NCI-H345 (cell line): ENCODE measurements around the gene TGFBI.
A peak's percentile ranks its signal among the peaks of the same experiment; 100 is the strongest.

Experiments
- DNase-seq: peaks from one replicate; lab custom pipeline; 2025; lab: John Stamatoyannopoulos, UW

TGFBI gene

DNA sequence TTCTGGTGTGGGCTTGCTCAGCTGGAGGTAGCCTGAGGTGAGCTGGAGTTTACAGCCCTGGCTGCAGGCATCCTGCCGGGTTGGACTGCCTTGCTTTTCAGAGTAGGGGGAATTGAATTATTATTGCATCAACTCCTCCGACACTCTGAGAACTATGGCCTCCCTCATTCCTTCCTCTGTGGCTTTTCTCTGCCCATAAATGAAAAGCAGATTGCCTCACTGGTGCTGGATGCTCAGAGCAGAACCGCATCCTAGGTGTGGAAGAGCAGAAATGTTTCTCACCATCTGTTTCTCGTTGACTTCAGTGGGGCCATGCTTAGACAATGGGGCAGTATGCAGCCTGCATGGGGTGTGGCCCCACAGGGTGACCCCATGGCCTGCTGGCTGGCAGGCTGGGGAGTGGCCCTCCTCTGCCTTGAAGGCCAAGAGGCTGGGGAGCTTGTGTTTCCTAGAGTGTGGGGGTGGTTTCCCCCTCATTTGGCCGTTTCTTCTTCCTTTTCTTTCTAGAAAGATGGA lies 27.3 kb upstream of the TGFBI start:
- no peak for DNase-seq

GRCh38 chr5:136004436-136004835 lies 24.4 kb upstream of the TGFBI start:
- no peak for DNase-seq

- no peak for DNase-seq
These were observed 23.3 kb upstream of the TGFBI start for GRCh38 chr5:136005476-136005875.

DNA sequence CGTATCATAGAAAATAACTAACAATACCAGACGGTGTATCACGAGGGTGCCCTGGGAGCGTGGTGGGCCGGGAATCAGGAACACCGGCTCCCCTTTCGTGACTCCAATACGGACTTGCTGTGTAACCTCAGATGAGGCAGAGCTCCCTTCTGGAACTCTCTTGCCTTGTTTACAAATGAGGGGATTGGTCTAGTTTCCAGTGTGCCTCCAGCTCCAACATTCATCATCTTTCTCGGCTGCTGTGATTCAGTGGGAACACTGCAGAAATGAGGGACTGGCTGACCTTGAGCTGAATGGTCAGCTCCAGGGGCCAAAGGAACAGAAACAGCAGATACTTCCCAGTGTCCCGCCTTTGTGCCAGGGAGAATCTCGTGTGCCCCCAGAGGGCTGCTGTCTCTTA lies 22.6 kb upstream of the TGFBI start:
- DNase-seq, result no peak

GRCh38 chr5:136006761-136007251 lies 22.0 kb upstream of the TGFBI start:
- DNase-seq, result no peak

DNA sequence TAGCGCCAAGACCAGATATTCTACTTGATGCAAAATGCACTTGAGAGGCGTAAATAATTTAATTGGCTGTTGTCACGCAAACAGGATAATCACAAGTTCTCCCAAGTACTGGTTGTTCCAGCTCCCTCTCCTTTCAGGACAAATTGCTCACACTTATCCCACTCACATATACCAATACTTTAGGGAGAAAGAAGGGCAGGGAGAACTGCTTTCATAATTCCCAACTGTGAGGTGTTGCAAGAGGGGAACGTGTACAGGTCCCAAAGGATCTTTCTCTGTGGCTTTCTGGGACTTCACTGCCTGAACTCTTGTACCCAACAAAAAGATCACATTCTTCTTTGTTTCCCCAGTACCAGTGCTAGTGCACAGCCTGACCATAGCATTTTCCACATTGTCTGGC lies 21.5 kb upstream of the TGFBI start:
- DNase-seq, result no peak

DNA sequence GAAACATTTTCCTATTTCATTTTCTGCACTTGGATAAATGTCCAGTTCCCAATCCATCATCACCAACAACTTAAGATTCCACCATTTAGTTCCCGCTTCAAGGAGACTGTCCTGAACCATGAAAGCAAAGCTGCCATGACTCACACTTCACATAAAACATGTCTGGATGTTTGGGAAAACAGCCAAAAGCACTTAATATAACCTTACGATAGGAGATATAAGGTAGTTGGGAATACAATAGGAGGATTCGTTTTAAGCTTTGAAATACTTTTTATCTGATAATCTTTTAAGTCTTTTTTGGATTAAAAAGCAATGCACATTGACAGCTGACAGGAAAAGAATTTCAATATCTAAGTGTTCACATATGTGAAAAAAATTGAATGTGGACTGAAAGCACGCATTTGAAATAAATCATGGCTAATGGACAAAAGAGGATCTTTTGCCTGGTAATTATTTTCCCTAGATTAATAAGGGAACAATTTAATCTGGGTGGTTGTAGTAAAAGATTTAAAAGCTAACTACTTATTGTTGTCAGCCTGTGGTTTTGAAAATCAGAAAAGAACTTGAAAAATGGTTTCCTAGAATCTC lies 17.3 kb upstream of the TGFBI start:
- DNase-seq, result no peak

DNA sequence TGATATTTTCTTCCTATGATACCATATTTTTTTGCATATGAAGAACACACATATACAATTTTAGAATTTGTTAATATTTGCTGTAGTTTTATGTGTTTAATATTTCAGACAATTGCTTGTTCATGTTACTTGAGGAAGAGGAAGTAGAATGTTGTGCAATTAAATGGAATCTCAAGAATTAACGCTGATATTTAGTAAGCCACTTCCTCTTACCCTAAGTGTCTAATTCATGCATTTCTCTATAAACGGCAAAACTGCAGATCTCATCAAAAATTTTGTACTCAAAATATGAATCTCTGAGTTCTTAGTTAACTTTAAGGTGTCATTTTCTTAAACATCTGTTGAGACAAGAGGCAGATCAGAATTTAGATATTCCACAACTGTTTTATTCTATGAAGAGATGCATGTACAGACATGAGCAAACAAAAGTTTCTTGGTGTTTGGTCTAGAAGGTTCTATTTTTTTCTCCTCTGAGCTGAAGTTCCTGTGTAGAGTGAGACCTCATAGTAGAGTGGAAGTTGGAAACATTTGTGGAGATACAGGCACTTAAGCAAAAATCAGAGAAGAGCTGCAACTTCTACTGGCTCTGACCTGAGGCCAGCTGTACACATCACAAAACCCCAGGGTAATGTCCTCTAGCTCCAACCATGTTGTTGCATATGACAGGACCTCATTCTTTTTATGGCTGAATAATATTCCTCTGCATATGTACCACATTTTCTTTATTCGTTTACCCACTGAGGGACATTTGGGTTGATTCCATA lies 16.6 kb upstream of the TGFBI start:
- no peak for DNase-seq

DNA sequence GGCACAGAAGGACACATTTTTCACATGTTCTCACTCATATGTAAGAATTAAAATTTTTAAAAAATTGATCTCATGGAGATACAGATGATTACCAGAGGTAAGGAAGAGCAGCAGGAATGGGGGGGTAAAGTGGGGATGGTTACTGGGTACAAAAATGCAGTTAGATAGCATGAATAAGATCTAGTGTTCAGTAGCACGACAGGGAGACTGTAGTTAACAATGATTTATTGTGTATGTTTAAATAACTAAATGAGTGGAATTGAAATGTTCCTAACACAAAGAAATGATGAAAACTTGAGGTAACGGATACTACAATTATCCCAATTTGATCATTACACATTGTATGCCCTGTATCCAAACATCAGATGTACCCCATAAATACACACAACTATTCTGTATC lies 15.2 kb upstream of the TGFBI start:
- no peak for DNase-seq

- DNase-seq, result no peak
These were observed 14.5 kb upstream of the TGFBI start for GRCh38 chr5:136014049-136015002.

GRCh38 chr5:136015003-136015375 lies 13.8 kb upstream of the TGFBI start:
- DNase-seq, result no peak

- no peak for DNase-seq
These were observed 12.7 kb upstream of the TGFBI start for GRCh38 chr5:136015966-136016650.

DNA sequence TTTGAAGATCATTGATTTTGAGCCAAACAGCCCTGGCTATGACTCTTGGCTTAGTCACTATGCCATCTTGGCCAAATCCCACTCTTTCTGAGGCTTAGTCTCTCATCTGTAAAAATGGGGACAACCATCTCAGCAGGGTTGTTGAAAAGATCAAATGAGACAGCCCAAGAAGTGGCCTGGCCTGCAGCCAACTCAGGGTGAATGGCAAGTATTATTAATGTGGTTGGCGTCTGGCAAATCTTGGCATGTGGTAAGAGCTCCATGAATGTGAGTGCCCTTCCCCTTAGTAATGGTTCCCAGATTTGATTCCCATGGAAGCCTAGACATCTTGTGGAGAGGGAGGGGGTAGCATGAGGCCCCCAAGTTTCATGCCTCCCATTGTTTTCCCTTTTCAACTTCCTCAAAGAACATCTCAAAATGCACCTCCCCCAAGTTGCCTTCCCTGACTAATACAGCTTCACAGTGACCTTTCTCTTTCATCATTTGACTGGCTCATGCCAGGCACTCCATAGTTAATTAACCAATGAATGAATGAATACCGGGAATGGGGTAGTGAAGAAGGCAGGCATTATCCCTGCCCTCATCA lies 11.8 kb upstream of the TGFBI start:
- DNase-seq, result peak; percentile 49

GRCh38 chr5:136018814-136019783 lies 9.7 kb upstream of the TGFBI start:
- DNase-seq, result peak; percentile 81

GRCh38 chr5:136020001-136020382 lies 8.8 kb upstream of the TGFBI start:
- no peak for DNase-seq

GRCh38 chr5:136020383-136021015 lies 8.3 kb upstream of the TGFBI start:
- no peak for DNase-seq

- DNase-seq, result no peak
These were observed 7.8 kb upstream of the TGFBI start for GRCh38 chr5:136021016-136021405.

DNA sequence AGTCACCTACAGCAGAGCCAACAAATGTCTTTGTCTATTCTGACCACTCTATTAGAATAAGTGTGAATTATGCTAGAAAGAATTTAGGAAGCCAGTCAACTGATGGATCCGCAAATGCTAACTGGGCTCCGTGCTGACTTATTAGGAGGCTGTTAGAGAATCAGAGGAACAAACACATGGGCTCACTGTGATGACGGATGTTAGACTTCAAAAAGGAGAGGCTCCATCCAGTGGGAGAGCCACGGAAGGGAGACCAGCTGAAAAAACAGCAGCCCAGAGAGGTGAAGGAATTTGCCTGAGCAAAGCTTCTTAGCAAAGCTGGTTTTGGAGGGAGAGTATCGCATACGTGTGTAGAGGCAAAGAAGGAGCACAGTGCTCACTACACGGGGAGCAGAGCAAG lies 5.8 kb upstream of the TGFBI start:
- DNase-seq, result no peak

GRCh38 chr5:136023958-136024541 lies 4.7 kb upstream of the TGFBI start:
- no peak for DNase-seq
